ENCODE results near the gene NRXN3. TPM values are rescaled to one million over a fixed set of nuclear protein-coding genes. Genes with fewer than 3 reads are reported as not detected.

NRXN3 gene
- total and polyA plus RNA-seq, 2 donors (not counting 1 experiment from before 2014, with no cell fraction given), result not detected

- no peak overlapping the region for H3K4me3 ChIP-seq (ENCODE audit: control extremely low read depth in 1 of 5, extremely low read depth in 1 of 5, insufficient read depth in 1 of 5, low read depth in 2 of 5, low read length in 4 of 5)
Measured at GRCh38 chr14:79528828-79529416, 1358.7 kb downstream of the NRXN3 start.

GRCh38 chr14:79530555-79530954 lies 1360.4 kb downstream of the NRXN3 start:
- DNase-seq (no peak), ATAC-seq (ENCODE audit: low read depth) (no peak)
- Histone ChIP-seq H2AFZ (ENCODE audit: insufficient read depth, low read depth, low read length, poor library complexity, severe bottlenecking) (no peak overlapping the region), H3K36me3 (replicated peaks in 1 of 2; ENCODE audit: control extremely low read depth in 1 of 2, control insufficient read depth in 1 of 2, extremely low read depth in 1 of 2, insufficient read depth in 2 of 2, low read length in 1 of 2) (no peaks in the 10 kb centered on the region), H3K4me1 (ENCODE audit: control insufficient read depth in 2 of 2, insufficient read depth in 2 of 2, low read length in 2 of 2) (no peaks in the 10 kb centered on the region), H3K4me3 (ENCODE audit: control extremely low read depth in 1 of 5, extremely low read depth in 1 of 5, insufficient read depth in 1 of 5, low read depth in 2 of 5, low read length in 4 of 5) (no peak overlapping the region), H3K27me3 (replicated peaks in 1 of 4; ENCODE audit: control extremely low read depth in 1 of 4, control insufficient read depth in 3 of 4, insufficient read depth in 4 of 4, low read length in 3 of 4) (no peaks in the 10 kb centered on the region), H3K27ac (ENCODE audit: low read length in 2 of 2) (no peak overlapping the region), H3K9me3 (ENCODE audit: control extremely low read depth in 1 of 3, control insufficient read depth in 2 of 3, insufficient read depth in 1 of 3, low read length in 2 of 3) (no peaks in the 10 kb centered on the region), H3K9ac (ENCODE audit: low read length) (no peak overlapping the region), H3K4me2 (replicated peaks; ENCODE audit: low read depth, low read length, poor library complexity, severe bottlenecking) (no peak overlapping the region), H3K79me2 (ENCODE audit: control insufficient read depth, insufficient read depth, low read length) (no peaks in the 10 kb centered on the region), H4K20me1 (ENCODE audit: control insufficient read depth, insufficient read depth, low read length, poor library complexity, severe bottlenecking) (no peaks in the 10 kb centered on the region)
- H3K27ac Mint-ChIP-seq, result no peak overlapping the region
- no CpG with 5 or more reads among the region's 1 CpG for WGBS (ENCODE audit: insufficient coverage)
- TF ChIP-seq EZH2 (IDR thresholded peaks at IDR 0.05; ENCODE audit: borderline replicate concordance, insufficient read depth, low read depth, low read length, poor library complexity, severe bottlenecking) (no peak), CTCF (IDR thresholded peaks at IDR 0.05) (no peak)
- intact Hi-C loops (cut with micrococcal nuclease), result no loop called here
- CTCF ChIA-PET, result no interaction called here
- no peaks in the 10 kb centered on the region for H3K9me3 Mint-ChIP-seq (ENCODE audit: insufficient read depth)
- H3K27me3 Mint-ChIP-seq, result no peaks in the 10 kb centered on the region
- POLR2A ChIA-PET, result no interaction called here
- H3K4me3 Mint-ChIP-seq, result no peak overlapping the region
- H3K4me1 Mint-ChIP-seq, result no peaks in the 10 kb centered on the region

More at GRCh38 chr14:79528828-79529416, 1358.7 kb downstream of the NRXN3 start:
- Mint-ChIP-seq H3K4me1 (no peaks in the 10 kb centered on the region), H3K27ac (no peak overlapping the region), H3K4me3 (no peak overlapping the region), H3K27me3 (no peaks in the 10 kb centered on the region), H3K9me3 (ENCODE audit: insufficient read depth) (no peaks in the 10 kb centered on the region)
- DNase-seq (no peak), ATAC-seq (ENCODE audit: low read depth) (no peak)
- Histone ChIP-seq H3K9me3 (ENCODE audit: control extremely low read depth in 1 of 3, control insufficient read depth in 2 of 3, insufficient read depth in 1 of 3, low read length in 2 of 3) (no peaks in the 10 kb centered on the region), H3K4me1 (ENCODE audit: control insufficient read depth in 2 of 2, insufficient read depth in 2 of 2, low read length in 2 of 2) (no peaks in the 10 kb centered on the region), H4K20me1 (ENCODE audit: control insufficient read depth, insufficient read depth, low read length, poor library complexity, severe bottlenecking) (no peaks in the 10 kb centered on the region), H3K27ac (ENCODE audit: low read length in 2 of 2) (no peak overlapping the region), H3K9ac (ENCODE audit: low read length) (no peak overlapping the region), H3K36me3 (replicated peaks in 1 of 2; ENCODE audit: control extremely low read depth in 1 of 2, control insufficient read depth in 1 of 2, extremely low read depth in 1 of 2, insufficient read depth in 2 of 2, low read length in 1 of 2) (no peaks in the 10 kb centered on the region), H3K79me2 (ENCODE audit: control insufficient read depth, insufficient read depth, low read length) (no peaks in the 10 kb centered on the region), H2AFZ (ENCODE audit: insufficient read depth, low read depth, low read length, poor library complexity, severe bottlenecking) (no peak overlapping the region), H3K4me2 (replicated peaks; ENCODE audit: low read depth, low read length, poor library complexity, severe bottlenecking) (no peak overlapping the region), H3K27me3 (replicated peaks in 1 of 4; ENCODE audit: control extremely low read depth in 1 of 4, control insufficient read depth in 3 of 4, insufficient read depth in 4 of 4, low read length in 3 of 4) (no peaks in the 10 kb centered on the region)
- 93% methylated on average over 6 of the region's 16 CpGs for WGBS (ENCODE audit: insufficient coverage)
- intact Hi-C loops (cut with micrococcal nuclease), result no loop called here
- CTCF ChIA-PET, result no interaction called here
- TF ChIP-seq CTCF (IDR thresholded peaks at IDR 0.05) (no peak), EZH2 (IDR thresholded peaks at IDR 0.05; ENCODE audit: borderline replicate concordance, insufficient read depth, low read depth, low read length, poor library complexity, severe bottlenecking) (no peak)
- POLR2A ChIA-PET, result no interaction called here
